Measurements from ENCODE around the gene DAP. TPM values are rescaled to one million over a fixed set of nuclear protein-coding genes. Genes with fewer than 3 reads are reported as not detected.

The DAP gene
- total RNA-seq, 1 donor from 2014 or later: 62.6 TPM

DNA sequence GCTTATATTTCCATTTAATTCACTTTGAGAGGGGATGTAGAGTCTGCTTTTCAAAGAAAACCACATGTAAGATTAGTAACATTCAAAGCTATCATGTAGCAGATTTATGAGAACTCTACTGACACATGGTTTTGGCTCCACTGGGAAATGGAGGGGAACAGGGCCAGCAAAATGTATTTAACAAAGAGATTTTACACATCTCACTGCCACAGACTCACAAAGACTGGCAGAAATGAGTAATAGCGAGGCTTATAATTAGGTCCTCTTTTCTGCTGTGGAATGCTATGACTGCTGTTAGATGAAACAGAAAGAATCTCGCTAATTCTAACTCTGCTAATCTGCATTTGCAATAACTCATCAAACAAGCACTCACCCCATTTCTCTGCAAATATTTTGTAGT is 4.5 kb downstream of the DAP start:
- H3K4me3 Mint-ChIP-seq: no peak overlapping the region
- peaks cover 45% of the 10 kb centered on the region for H3K4me1 Mint-ChIP-seq (ENCODE audit: low read depth)
- intact Hi-C loops (cut with micrococcal nuclease): no loop called here
- no peak for DNase-seq (ENCODE audit: low spot score)
- H3K36me3 Mint-ChIP-seq (ENCODE audit: low read depth): peaks cover 23% of the 10 kb centered on the region
- no peaks in the 10 kb centered on the region for H3K27me3 Mint-ChIP-seq (ENCODE audit: insufficient read depth)
- H3K9me3 Mint-ChIP-seq: no peaks in the 10 kb centered on the region
- no peak overlapping the region for H3K27ac Mint-ChIP-seq

DNA sequence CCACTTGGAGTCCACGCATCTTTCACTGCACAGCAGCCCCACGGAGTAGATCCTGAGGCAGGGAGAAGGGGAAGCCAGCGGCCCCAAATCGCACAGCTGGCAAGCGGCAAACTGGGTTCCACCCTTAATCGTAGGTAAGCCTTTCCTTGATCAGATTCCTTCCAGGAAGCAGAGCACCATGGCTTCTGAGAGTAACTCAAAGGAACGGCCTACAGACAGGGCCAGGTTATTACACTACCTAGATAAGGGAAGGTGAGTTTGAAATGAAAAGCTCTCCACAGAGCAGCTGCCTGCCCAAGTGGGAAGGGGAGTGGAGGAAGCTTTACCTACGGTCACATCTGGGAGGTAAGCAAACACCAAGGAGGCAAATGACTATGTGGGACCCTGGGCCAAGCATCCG is 7.9 kb downstream of the DAP start:
- peaks cover 23% of the 10 kb centered on the region for H3K36me3 Mint-ChIP-seq (ENCODE audit: low read depth)
- intact Hi-C loops (cut with micrococcal nuclease): no loop called here
- peaks cover 24% of the 10 kb centered on the region for H3K4me1 Mint-ChIP-seq (ENCODE audit: low read depth)
- no peaks in the 10 kb centered on the region for H3K9me3 Mint-ChIP-seq
- H3K4me3 Mint-ChIP-seq: no peak overlapping the region
- no peaks in the 10 kb centered on the region for H3K27me3 Mint-ChIP-seq (ENCODE audit: insufficient read depth)
- no peak overlapping the region for H3K27ac Mint-ChIP-seq
- DNase-seq (ENCODE audit: low spot score): no peak

- DNase-seq (ENCODE audit: low spot score): no peak
- Mint-ChIP-seq H3K36me3 (ENCODE audit: low read depth) (peaks cover 20% of the 10 kb centered on the region), H3K27me3 (ENCODE audit: insufficient read depth) (no peaks in the 10 kb centered on the region), H3K9me3 (no peaks in the 10 kb centered on the region), H3K4me1 (ENCODE audit: low read depth) (peaks cover 17% of the 10 kb centered on the region), H3K4me3 (no peak overlapping the region), H3K27ac (no peak overlapping the region)
- intact Hi-C loops (cut with micrococcal nuclease): no loop called here
Measured at GRCh38 chr5:10752451-10752850, 8.6 kb downstream of the DAP start.

DNA sequence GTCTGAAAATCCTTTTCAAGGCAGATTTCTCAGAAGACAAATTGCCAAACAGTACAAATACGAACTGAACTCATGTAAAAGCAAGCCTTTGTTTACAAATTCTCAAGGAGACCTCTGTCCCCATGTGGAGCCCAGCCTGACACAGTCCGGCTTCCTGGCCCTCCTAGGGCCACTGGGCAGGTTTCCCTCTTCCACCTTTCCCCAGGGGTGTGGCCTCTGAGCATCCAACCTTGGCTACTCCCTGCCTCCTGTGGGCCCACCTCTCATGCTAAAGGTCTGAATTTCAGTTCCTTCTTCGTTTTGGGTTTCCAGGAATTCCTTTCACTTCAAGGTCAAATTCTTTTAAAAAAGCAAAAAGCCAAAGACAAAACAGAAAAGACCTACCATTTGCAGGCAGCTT is 10.1 kb downstream of the DAP start:
- Mint-ChIP-seq H3K27me3 (ENCODE audit: insufficient read depth) (no peaks in the 10 kb centered on the region), H3K36me3 (ENCODE audit: low read depth) (peaks cover 24% of the 10 kb centered on the region), H3K9me3 (no peaks in the 10 kb centered on the region), H3K4me1 (ENCODE audit: low read depth) (peaks cover 4% of the 10 kb centered on the region), H3K4me3 (no peak overlapping the region), H3K27ac (no peak overlapping the region)
- intact Hi-C loops (cut with micrococcal nuclease): no loop called here
- no peak for DNase-seq (ENCODE audit: low spot score)

- Mint-ChIP-seq H3K4me1 (ENCODE audit: low read depth) (no peaks in the 10 kb centered on the region), H3K36me3 (ENCODE audit: low read depth) (peaks cover 32% of the 10 kb centered on the region), H3K27ac (no peak overlapping the region), H3K4me3 (no peak overlapping the region), H3K27me3 (ENCODE audit: insufficient read depth) (no peaks in the 10 kb centered on the region), H3K9me3 (no peaks in the 10 kb centered on the region)
- no peak for DNase-seq (ENCODE audit: low spot score)
- intact Hi-C loops (cut with micrococcal nuclease): no loop called here
Measured at GRCh38 chr5:10747678-10748622, 13.1 kb downstream of the DAP start.

DNA sequence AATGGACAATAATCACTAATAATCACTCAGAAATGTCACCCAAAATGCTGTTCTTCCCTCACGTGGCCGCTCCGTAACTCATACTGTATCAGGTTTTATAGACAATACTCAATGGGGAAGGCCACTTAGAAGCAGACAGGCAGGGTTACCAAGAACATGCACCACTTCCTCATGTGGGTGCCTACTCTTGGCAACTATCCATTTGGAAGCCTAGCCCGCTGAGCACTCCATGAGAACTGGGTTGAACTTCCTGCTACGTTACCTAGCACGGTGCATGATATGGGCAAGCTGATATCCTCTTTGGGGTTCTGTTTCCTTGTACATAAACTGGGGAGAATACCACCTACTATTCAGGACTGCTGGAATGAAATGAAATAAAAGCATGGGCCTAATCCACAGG is 14.3 kb downstream of the DAP start:
- Mint-ChIP-seq H3K4me3 (no peak overlapping the region), H3K27me3 (ENCODE audit: insufficient read depth) (no peaks in the 10 kb centered on the region), H3K4me1 (ENCODE audit: low read depth) (no peaks in the 10 kb centered on the region), H3K27ac (no peak overlapping the region), H3K36me3 (ENCODE audit: low read depth) (peaks cover 39% of the 10 kb centered on the region), H3K9me3 (no peaks in the 10 kb centered on the region)
- no peak for DNase-seq (ENCODE audit: low spot score)
- intact Hi-C loops (cut with micrococcal nuclease): no loop called here

DNA sequence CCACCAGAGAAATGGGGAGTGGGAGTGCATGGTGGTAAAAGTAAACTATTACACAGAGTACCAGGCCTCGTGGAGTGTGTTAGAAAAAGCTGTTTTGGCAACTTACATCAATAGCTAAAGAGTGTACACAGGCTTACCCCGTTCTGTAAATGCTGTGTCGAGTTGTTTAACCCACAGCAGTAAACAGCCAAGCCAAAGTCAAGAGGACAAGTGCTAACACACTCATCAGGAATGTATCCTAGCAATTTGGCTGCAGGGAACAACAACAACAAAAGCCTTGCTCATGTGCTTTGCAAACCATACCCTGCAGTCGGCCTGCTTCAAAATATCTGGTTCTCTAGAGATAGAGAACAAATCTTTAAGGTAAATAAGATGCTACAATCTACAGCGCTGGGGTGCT is 15.9 kb downstream of the DAP start:
- H3K36me3 Mint-ChIP-seq (ENCODE audit: low read depth): peaks cover 50% of the 10 kb centered on the region
- peaks cover 5% of the 10 kb centered on the region for H3K9me3 Mint-ChIP-seq
- no peak overlapping the region for H3K27ac Mint-ChIP-seq

DNA sequence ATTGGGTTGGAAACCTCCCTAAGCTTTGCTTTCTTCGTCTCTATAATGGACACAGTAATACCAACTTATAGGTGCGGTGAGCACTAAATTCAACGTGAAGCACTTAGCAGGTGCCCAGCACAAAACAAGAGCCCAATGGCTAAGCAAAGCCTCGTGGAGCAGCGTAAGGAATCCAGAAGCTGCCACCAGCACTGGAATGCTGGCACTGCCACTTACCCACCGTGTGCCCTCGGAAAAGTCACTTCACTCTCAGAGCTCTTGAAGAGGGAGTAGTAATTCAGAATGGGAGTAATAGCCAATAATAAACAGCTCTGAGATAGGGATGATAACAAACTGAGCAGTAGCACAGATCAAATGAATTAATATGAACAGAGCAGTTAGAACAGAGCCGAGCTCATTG is 16.4 kb downstream of the DAP start:
- Mint-ChIP-seq H3K9me3 (peaks cover 8% of the 10 kb centered on the region), H3K27me3 (ENCODE audit: insufficient read depth) (no peaks in the 10 kb centered on the region), H3K27ac (no peak overlapping the region), H3K4me1 (ENCODE audit: low read depth) (peaks cover 6% of the 10 kb centered on the region), H3K4me3 (no peak overlapping the region), H3K36me3 (ENCODE audit: low read depth) (peaks cover 54% of the 10 kb centered on the region)
- DNase-seq (ENCODE audit: low spot score): no peak
- intact Hi-C loops (cut with micrococcal nuclease): no loop called here

More for the DNA sequence above, 15.9 kb downstream of the DAP start:
- DNase-seq (ENCODE audit: low spot score): no peak
- Mint-ChIP-seq H3K4me1 (ENCODE audit: low read depth) (peaks cover 2% of the 10 kb centered on the region), H3K27me3 (ENCODE audit: insufficient read depth) (no peaks in the 10 kb centered on the region), H3K4me3 (no peak overlapping the region)
- intact Hi-C loops (cut with micrococcal nuclease): no loop called here

GRCh38 chr5:10743951-10744350 is 17.1 kb downstream of the DAP start:
- intact Hi-C loops (cut with micrococcal nuclease): no loop called here
- peaks cover 8% of the 10 kb centered on the region for H3K9me3 Mint-ChIP-seq
- H3K4me1 Mint-ChIP-seq (ENCODE audit: low read depth): peaks cover 6% of the 10 kb centered on the region
- no peaks in the 10 kb centered on the region for H3K27me3 Mint-ChIP-seq (ENCODE audit: insufficient read depth)
- no peak overlapping the region for H3K4me3 Mint-ChIP-seq
- no peak overlapping the region for H3K27ac Mint-ChIP-seq
- no peak for DNase-seq (ENCODE audit: low spot score)
- H3K36me3 Mint-ChIP-seq (ENCODE audit: low read depth): peaks cover 54% of the 10 kb centered on the region

GRCh38 chr5:10743526-10743925 is 17.5 kb downstream of the DAP start:
- Mint-ChIP-seq H3K27ac (no peak overlapping the region), H3K27me3 (ENCODE audit: insufficient read depth) (no peaks in the 10 kb centered on the region), H3K36me3 (ENCODE audit: low read depth) (peaks cover 56% of the 10 kb centered on the region), H3K4me1 (ENCODE audit: low read depth) (peaks cover 9% of the 10 kb centered on the region), H3K4me3 (no peak overlapping the region), H3K9me3 (peaks cover 8% of the 10 kb centered on the region)
- intact Hi-C loops (cut with micrococcal nuclease): no loop called here
- no peak for DNase-seq (ENCODE audit: low spot score)

- intact Hi-C loops (cut with micrococcal nuclease): no loop called here
- Mint-ChIP-seq H3K36me3 (ENCODE audit: low read depth) (peaks cover 58% of the 10 kb centered on the region), H3K27me3 (ENCODE audit: insufficient read depth) (no peaks in the 10 kb centered on the region), H3K9me3 (peaks cover 8% of the 10 kb centered on the region), H3K4me1 (ENCODE audit: low read depth) (peaks cover 18% of the 10 kb centered on the region), H3K27ac (no peak overlapping the region), H3K4me3 (no peak overlapping the region)
- DNase-seq (ENCODE audit: low spot score): no peak
Measured at GRCh38 chr5:10741661-10742060, 19.4 kb downstream of the DAP start.

- Mint-ChIP-seq H3K4me1 (ENCODE audit: low read depth) (peaks cover 18% of the 10 kb centered on the region), H3K27me3 (ENCODE audit: insufficient read depth) (no peaks in the 10 kb centered on the region), H3K9me3 (peaks cover 8% of the 10 kb centered on the region), H3K36me3 (ENCODE audit: low read depth) (peaks cover 52% of the 10 kb centered on the region), H3K27ac (no peak overlapping the region), H3K4me3 (no peak overlapping the region)
- intact Hi-C loops (cut with micrococcal nuclease): no loop called here
- DNase-seq (ENCODE audit: low spot score): no peak
Measured at GRCh38 chr5:10740384-10740783, 20.6 kb downstream of the DAP start.

DNA sequence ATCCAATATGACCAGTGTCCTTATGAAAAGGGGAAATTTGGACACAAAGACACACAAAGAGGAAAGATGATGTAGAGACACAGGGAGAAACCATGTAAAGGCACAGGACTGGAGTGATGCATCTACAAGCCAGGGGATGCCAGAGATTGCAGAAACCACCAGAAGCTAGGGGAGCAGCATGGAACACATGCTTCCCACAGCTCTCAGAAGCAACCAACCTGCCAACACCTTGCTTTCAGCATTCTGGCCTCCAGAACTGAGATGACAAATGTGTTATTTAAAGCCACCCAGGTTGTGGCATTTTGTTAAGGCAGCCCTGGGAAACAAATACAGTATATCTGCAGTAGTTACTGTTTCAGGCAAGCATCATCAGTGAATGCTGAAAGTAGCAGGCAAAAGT is 23.2 kb downstream of the DAP start:
- Mint-ChIP-seq H3K36me3 (ENCODE audit: low read depth) (peaks cover 39% of the 10 kb centered on the region), H3K4me3 (no peak overlapping the region), H3K27ac (no peak overlapping the region), H3K9me3 (peaks cover 8% of the 10 kb centered on the region), H3K27me3 (ENCODE audit: insufficient read depth) (no peaks in the 10 kb centered on the region), H3K4me1 (ENCODE audit: low read depth) (peaks cover 25% of the 10 kb centered on the region)
- DNase-seq (ENCODE audit: low spot score): no peak
- intact Hi-C loops (cut with micrococcal nuclease): no loop called here

Data from activated T-helper 1 cell treated with anti-CD3 and anti-CD28 coated beads, Interleukin-12 subunit alpha, Interleukin-12 subunit beta, Interleukin-2, Interleukin-4 antibody, amounts not matched to agents 30 ng/mL and 10 ng/mL and 1 ng/mL, durations not matched to agents 14 hours and 24 hours and 36 hours (primary cell).